Measurements from ENCODE around the gene EBF3.

The EBF3 gene

DNA sequence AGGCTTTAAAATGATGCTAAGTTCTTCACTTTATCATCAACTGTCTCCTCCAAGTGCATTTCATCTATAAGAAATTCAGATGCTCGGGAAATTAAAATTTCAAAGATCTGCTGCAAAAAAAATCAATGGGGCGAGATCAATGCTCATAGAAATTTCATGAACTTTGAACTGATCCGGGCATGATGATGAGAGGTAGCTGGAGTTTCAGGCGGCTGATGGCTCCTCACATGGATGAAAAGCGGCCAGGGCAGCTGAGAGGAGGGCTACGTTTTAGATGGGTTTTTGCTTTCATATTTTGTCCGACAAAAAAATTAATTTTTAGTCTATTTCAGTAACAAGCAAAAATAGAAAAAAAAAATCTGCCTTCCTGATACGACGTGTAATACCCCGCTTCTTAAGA lies 109.9 kb downstream of the EBF3 start:
- TF ChIP-seq, protein P1, sequence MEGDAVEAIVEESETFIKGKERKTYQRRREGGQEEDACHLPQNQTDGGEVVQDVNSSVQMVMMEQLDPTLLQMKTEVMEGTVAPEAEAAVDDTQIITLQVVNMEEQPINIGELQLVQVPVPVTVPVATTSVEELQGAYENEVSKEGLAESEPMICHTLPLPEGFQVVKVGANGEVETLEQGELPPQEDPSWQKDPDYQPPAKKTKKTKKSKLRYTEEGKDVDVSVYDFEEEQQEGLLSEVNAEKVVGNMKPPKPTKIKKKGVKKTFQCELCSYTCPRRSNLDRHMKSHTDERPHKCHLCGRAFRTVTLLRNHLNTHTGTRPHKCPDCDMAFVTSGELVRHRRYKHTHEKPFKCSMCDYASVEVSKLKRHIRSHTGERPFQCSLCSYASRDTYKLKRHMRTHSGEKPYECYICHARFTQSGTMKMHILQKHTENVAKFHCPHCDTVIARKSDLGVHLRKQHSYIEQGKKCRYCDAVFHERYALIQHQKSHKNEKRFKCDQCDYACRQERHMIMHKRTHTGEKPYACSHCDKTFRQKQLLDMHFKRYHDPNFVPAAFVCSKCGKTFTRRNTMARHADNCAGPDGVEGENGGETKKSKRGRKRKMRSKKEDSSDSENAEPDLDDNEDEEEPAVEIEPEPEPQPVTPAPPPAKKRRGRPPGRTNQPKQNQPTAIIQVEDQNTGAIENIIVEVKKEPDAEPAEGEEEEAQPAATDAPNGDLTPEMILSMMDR (IDR thresholded peaks at IDR 0.05; ENCODE audit: low read depth, low read length, missing control alignments) = no peak
- no peak overlapping the region for H3K4me3 ChIP-seq (replicated peaks; ENCODE audit: low read depth, low read length)
- DNase-seq (ENCODE audit: extremely low read depth, low read depth) = no peak

GRCh38 chr10:129853562-129853903 lies 110.5 kb downstream of the EBF3 start:
- DNase-seq (ENCODE audit: extremely low read depth, low read depth) = no peak
- TF ChIP-seq, protein P1 (IDR thresholded peaks at IDR 0.05; ENCODE audit: low read depth, low read length, missing control alignments) = no peak
- H3K4me3 ChIP-seq (replicated peaks; ENCODE audit: low read depth, low read length) = no peak overlapping the region

DNA sequence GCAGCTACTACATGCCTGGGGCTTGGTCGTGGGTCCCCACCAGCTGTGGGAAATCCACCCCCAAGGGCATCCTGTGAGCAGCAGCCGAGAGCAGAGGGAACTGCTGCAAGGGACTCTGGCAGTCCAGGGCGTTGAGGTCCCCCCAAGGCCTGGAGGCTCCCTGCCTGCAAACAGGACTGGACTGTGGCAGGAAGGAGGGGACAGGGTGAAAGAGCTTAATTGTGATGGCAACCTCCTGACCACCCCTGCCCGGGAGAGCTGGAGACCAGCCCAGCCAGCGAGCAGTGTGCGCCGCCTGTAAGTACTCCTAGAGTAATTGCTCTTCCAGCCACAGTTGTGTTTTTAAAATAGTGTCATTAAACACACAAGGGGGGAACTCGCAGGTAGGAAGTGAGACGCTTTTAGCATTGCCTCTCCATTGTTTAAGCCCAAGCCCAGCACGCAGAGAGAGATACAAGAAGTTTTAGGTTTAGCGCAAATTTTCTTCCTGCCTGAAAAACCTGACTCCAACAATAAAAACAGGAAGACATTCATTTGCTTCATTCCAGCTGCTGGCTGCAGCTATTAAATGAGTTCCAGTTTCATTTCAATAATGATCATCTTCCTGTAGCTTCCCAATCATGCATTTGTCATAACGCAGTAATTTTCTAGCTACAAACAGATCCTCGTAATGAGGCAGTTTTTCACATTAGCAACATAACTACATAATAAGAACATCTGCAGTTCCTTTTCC lies 111.1 kb downstream of the EBF3 start:
- no peak overlapping the region for H3K4me3 ChIP-seq (replicated peaks; ENCODE audit: low read depth, low read length)
- no peak for DNase-seq (ENCODE audit: extremely low read depth, low read depth)
- TF ChIP-seq, protein P1 (IDR thresholded peaks at IDR 0.05; ENCODE audit: low read depth, low read length, missing control alignments) = no peak

DNA sequence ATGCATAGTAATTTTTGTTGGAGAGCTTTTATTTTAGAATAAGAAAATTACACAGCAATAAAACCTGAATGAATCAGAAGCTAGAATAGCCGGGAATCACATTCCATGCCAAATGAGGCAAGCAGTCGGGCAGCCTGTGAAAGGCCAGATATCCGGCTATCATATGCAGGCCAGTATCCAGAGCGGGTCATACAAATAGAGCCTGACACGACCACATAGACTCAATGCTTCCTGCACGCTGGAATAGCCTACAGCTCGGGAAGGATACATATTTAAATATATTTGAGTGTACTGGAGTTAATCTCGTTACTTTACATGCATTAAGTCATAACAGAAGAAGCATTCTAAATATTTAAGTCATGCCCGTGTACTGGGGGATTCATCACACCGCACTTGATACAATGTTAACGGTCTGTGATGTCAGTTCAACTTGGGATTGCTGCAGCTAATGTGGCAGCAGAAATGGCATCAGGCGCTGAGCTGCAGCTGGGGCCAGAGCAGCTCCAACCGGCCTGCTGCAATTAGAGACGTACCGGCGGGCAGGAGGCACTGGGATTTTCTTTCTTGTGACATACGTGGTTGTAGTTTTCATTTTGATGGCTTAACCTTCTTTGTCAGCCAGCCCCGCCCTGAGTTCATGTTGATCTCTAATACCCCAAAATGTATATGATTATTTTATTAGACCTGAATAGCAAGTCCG lies 112.0 kb downstream of the EBF3 start:
- TF ChIP-seq, protein P1 (IDR thresholded peaks at IDR 0.05; ENCODE audit: low read depth, low read length, missing control alignments) = no peak
- no peak overlapping the region for H3K4me3 ChIP-seq (replicated peaks; ENCODE audit: low read depth, low read length)
- no peak for DNase-seq (ENCODE audit: extremely low read depth, low read depth)

GRCh38 chr10:129850790-129851189 lies 113.3 kb downstream of the EBF3 start:
- no peak overlapping the region for H3K4me3 ChIP-seq (replicated peaks; ENCODE audit: low read depth, low read length)
- TF ChIP-seq, protein P1 (IDR thresholded peaks at IDR 0.05; ENCODE audit: low read depth, low read length, missing control alignments) = no peak
- DNase-seq (ENCODE audit: extremely low read depth, low read depth) = no peak

GRCh38 chr10:129850316-129850715 lies 113.8 kb downstream of the EBF3 start:
- no peak for DNase-seq (ENCODE audit: extremely low read depth, low read depth)
- no peak overlapping the region for H3K4me3 ChIP-seq (replicated peaks; ENCODE audit: low read depth, low read length)
- TF ChIP-seq, protein P1 (IDR thresholded peaks at IDR 0.05; ENCODE audit: low read depth, low read length, missing control alignments) = no peak
